A673 (cell line): ENCODE data around the gene LMOD3. TPM values are rescaled to one million over a fixed set of nuclear protein-coding genes. Genes with fewer than 3 reads are reported as not detected.

ENCODE experiments used
- BruUV-seq: library from RNA; stranded (reverse); fragments of 400-500 nt; replicated peaks from 2 replicates; lab custom pipeline; 2021; lab: Mats Ljungman, UMichigan
- CTCF ChIA-PET: fragments of 300-600 bp; sonication (Branson Sonifier 250); formaldehyde crosslinking; loops from one replicate; lab custom pipeline; 2022; ENCODE audit warnings: antibody characterized with exemption; lab: Charles Lee
- POLR2A ChIA-PET: fragments of 300-600 bp; sonication (Branson Sonifier 250); formaldehyde crosslinking; loops from one replicate; lab custom pipeline; 2022; ENCODE audit warnings: antibody characterized with exemption; ENCODE audit not compliant: low non-redundant PET; lab: Charles Lee
- DNase-seq: peaks from one replicate; pipeline ENCODE4 v3.0.0-alpha.2; 2015; ENCODE audit warnings: low spot score
- H3K27ac ChIP-seq: fragments of 200-600 bp; sonication (generic); 2 replicates; pipeline ENCODE4 v1.5.1; 2016; ENCODE audit warnings: mixed run types, low read depth, mild to moderate bottlenecking, mixed read lengths, antibody characterized with exemption, low read length; ENCODE audit not compliant: poor library complexity, severe bottlenecking
- H3K27me3 ChIP-seq: fragments of 200-600 bp; sonication (generic); replicated peaks from 2 replicates; pipeline ENCODE4 v1.6.1; 2017; ENCODE audit warnings: mixed run types, low read depth, mild to moderate bottlenecking, mixed read lengths, antibody characterized with exemption, low read length; ENCODE audit not compliant: insufficient read depth, poor library complexity
- H3K36me3 ChIP-seq: fragments of 200-600 bp; sonication (generic); 2 replicates; pipeline ENCODE4 v1.6.1; 2016; ENCODE audit warnings: mixed run types, mild to moderate bottlenecking, mixed read lengths, antibody characterized with exemption, low read length; ENCODE audit not compliant: insufficient read depth, poor library complexity, severe bottlenecking
- H3K4me1 ChIP-seq: fragments of 200-600 bp; sonication (generic); 2 replicates; pipeline ENCODE4 v1.6.1; 2017; ENCODE audit warnings: mixed run types, mild to moderate bottlenecking, mixed read lengths, antibody characterized with exemption, low read length; ENCODE audit not compliant: insufficient read depth, poor library complexity, severe bottlenecking
- H3K4me3 ChIP-seq: fragments of 200-600 bp; sonication (generic); 2 replicates; pipeline ENCODE4 v1.5.1; 2016; ENCODE audit warnings: low read depth, mixed run types, mild to moderate bottlenecking, mixed read lengths, low read length; ENCODE audit not compliant: poor library complexity, severe bottlenecking
- H3K9me3 ChIP-seq: fragments of 200-600 bp; sonication (generic); 2 replicates; pipeline ENCODE4 v1.6.1; 2016; ENCODE audit warnings: mixed run types, low read depth, mild to moderate bottlenecking, mixed read lengths, antibody characterized with exemption, low read length; ENCODE audit not compliant: poor library complexity, severe bottlenecking
- CTCF ChIP-seq: fragments of 300-800, 200-600 bp; sonication (generic); conservative IDR thresholded peaks from 2 replicates; pipeline ENCODE4 v1.5.1; 2017; ENCODE audit warnings: low read depth, mild to moderate bottlenecking, antibody characterized with exemption, low read length, moderate library complexity, mixed read lengths
- EZH2 ChIP-seq: fragments of 200-600 bp; sonication (generic); IDR thresholded peaks from 2 replicates; pipeline ENCODE4 v1.6.1; 2017; ENCODE audit warnings: borderline replicate concordance, low read depth, mild to moderate bottlenecking, mixed read lengths, antibody characterized with exemption, low read length; ENCODE audit not compliant: poor library complexity, severe bottlenecking
- intact Hi-C: fragments of 100-400 bp; cut with micrococcal nuclease; formaldehyde crosslinking; loops from one replicate; pipeline ENCODE4 v1.10.0; 2022; ENCODE audit not compliant: unreplicated experiment
- total RNA-seq: library from RNA; stranded (reverse); gene quantifications from 2 replicates; pipeline ENCODE4 v1.2.3, GENCODE V29; 2021

The LMOD3 gene
- total RNA-seq, 1 experiment from 2014 or later: not detected

GRCh38 chr3:69091389-69092029 is 30.9 kb downstream of the LMOD3 start:
- TF ChIP-seq EZH2: no peak
- TF ChIP-seq CTCF: no peak
- H3K4me1 ChIP-seq: peaks cover 12% of the 10 kb centered on the region
- ChIA-PET POLR2A (interaction anchor here (0.6 kb wide), 1 partner anchor 910 kb away, joined by 10 read pairs; no protein-coding TSS in a partner anchor), CTCF (interaction anchor here (0.5 kb wide), 1 partner anchor 319 kb away, joined by 3 read pairs; no protein-coding TSS in a partner anchor)
- no peak for DNase-seq
- H3K36me3 ChIP-seq: no peaks in the 10 kb centered on the region
- intact Hi-C loops: no loop called here
- no peaks in the 10 kb centered on the region for H3K9me3 ChIP-seq
- no peak overlapping the region for H3K4me3 ChIP-seq
- no peaks in the 10 kb centered on the region for H3K27me3 ChIP-seq
- no peak overlapping the region for H3K27ac ChIP-seq
- no TSS peak for BruUV-seq

GRCh38 chr3:69090021-69090420 is 32.4 kb downstream of the LMOD3 start:
- Histone ChIP-seq H3K4me3 (no peak overlapping the region), H3K27ac (no peak overlapping the region), H3K4me1 (peaks cover 12% of the 10 kb centered on the region), H3K36me3 (no peaks in the 10 kb centered on the region), H3K27me3 (no peaks in the 10 kb centered on the region), H3K9me3 (no peaks in the 10 kb centered on the region)
- intact Hi-C loops: no loop called here
- peak; percentile 1 for DNase-seq
- POLR2A ChIA-PET: no interaction called here
- TF ChIP-seq EZH2 (no peak), CTCF (no peak)
- BruUV-seq: no TSS peak
- CTCF ChIA-PET: no interaction called here

- POLR2A ChIA-PET: no interaction called here
- no TSS peak for BruUV-seq
Measured at GRCh38 chr3:69088063-69088462, 34.3 kb downstream of the LMOD3 start.

More at GRCh38 chr3:69088063-69088462, 34.3 kb downstream of the LMOD3 start:
- Histone ChIP-seq H3K4me3 (no peak overlapping the region), H3K27me3 (no peaks in the 10 kb centered on the region), H3K4me1 (peaks cover 25% of the 10 kb centered on the region), H3K9me3 (no peaks in the 10 kb centered on the region), H3K36me3 (no peaks in the 10 kb centered on the region), H3K27ac (no peak overlapping the region)
- TF ChIP-seq CTCF: no peak
- TF ChIP-seq EZH2: no peak
- DNase-seq: no peak
- intact Hi-C loops: no loop called here
- CTCF ChIA-PET: no interaction called here
